ENCODE results near the gene KRTAP2-3.

- TF ChIP-seq, protein P1, sequence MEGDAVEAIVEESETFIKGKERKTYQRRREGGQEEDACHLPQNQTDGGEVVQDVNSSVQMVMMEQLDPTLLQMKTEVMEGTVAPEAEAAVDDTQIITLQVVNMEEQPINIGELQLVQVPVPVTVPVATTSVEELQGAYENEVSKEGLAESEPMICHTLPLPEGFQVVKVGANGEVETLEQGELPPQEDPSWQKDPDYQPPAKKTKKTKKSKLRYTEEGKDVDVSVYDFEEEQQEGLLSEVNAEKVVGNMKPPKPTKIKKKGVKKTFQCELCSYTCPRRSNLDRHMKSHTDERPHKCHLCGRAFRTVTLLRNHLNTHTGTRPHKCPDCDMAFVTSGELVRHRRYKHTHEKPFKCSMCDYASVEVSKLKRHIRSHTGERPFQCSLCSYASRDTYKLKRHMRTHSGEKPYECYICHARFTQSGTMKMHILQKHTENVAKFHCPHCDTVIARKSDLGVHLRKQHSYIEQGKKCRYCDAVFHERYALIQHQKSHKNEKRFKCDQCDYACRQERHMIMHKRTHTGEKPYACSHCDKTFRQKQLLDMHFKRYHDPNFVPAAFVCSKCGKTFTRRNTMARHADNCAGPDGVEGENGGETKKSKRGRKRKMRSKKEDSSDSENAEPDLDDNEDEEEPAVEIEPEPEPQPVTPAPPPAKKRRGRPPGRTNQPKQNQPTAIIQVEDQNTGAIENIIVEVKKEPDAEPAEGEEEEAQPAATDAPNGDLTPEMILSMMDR (conservative IDR thresholded peaks at IDR 0.05), result no peak
- no peak for TF ChIP-seq EZH2 (IDR thresholded peaks at IDR 0.05; ENCODE audit: low read depth)
Observed at GRCh38 chr17:41012326-41013120, 47.4 kb downstream of the KRTAP2-3 start.
